Jurkat, Clone E6-1 (cell line): ENCODE data around the gene MAML3.

ENCODE experiments used
- DNase-seq: peaks from one replicate; pipeline ENCODE4 v3.0.0-alpha.2; 2011; ENCODE audit warnings: low read depth, low spot score
- H3K4me3 ChIP-seq: 2 replicates; pipeline ENCODE4 v1.5.1; 2011; ENCODE audit warnings: mild to moderate bottlenecking, low read length, control low read depth, moderate library complexity

MAML3 gene

DNA sequence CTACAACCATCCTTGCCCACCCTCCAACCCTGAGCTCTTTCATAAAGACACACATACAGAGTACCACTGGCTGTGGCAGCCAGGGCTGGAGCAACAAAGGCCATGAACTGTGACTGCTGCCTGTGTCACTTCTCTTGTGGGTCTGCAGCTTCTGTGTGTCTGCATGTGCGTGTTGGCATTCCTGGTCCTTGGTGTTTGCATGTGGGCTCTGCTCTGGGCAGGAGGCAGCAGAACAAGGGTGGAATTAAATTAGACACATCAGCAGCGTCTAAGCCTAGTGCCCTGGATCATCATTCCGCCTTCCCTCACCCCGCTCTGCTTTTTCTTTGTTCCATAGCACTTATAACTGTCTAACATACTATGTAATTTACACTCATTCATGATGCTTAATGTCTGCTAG is 330.6 kb downstream of the MAML3 start:
- H3K4me3 ChIP-seq = no peak overlapping the region
- no peak for DNase-seq

DNA sequence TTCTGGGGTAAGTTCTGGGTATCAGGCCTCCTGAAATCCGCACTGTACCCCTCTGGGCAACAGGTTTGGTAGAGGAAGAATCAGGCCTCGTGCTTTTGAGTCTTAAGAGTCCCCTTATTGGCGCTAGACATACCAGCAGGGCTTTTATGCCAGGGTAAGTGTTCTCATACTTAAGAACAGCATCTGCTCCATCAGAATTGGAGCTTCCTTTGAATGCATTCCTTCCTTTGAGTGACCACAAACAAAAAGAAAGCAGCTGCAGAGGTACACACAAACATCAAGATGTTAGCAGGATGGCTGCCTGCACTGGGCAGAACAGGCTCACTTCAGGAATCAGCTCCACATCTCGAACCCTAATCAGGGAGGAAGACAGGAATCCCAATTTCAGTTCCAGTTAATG is 331.6 kb downstream of the MAML3 start:
- no peak overlapping the region for H3K4me3 ChIP-seq
- DNase-seq = no peak

DNA sequence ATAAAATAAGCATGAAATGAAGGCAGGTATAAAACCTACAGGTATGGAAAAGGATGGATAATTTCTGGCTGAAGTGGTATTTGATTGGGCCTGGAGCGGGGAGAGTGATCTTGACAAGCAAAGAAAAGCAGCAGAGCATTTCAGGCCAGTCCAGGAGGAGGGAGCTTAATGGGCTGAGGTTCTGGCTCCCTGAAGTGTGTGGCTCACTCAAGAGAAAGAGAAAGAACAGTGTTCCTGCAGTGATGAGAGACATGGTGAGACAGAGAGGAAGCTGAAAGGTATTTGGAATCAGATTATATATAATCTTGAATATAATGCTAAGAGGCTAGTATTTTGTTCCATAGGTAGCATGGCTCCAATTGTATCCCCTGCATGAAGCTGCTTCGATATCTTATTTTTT is 334.9 kb downstream of the MAML3 start:
- H3K4me3 ChIP-seq = no peak overlapping the region
- no peak for DNase-seq

DNA sequence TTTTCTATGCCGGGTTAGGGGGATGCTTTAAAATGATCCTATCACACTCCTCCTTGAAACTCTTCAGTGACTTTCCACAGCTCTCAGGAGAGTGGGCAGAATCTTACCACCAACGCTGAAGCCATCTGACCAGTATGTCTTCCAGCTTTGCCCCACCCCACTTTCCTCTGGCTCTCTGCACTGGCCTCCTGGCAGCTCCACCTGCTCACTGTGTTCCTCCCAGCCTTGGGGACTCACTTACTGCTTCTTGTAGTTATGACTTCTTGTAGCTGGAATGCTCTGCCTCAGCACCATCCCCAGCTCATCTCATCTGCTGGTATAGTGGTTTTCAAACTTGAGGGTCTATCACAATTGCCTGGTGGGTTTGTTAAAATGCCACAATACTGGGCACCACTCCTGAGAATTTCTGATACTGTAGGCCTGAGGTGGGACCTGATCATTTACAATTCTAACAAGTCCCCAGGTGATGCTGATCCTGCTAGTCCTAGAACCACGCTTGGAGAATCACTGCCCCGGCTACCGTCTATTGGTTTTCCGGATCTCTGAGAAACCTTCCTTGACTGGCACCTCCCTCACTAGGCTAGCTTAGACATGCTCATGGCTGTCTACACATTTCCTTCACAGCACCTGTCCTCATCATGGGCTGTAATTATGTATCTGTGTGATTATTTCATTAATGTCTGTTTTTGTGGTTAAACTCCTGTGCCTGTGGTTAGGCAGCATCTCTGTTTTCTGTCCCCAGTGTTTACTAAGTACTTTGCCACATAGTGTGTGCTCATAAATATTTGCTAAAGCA is 336.1 kb downstream of the MAML3 start:
- DNase-seq = no peak
- no peak overlapping the region for H3K4me3 ChIP-seq

DNA sequence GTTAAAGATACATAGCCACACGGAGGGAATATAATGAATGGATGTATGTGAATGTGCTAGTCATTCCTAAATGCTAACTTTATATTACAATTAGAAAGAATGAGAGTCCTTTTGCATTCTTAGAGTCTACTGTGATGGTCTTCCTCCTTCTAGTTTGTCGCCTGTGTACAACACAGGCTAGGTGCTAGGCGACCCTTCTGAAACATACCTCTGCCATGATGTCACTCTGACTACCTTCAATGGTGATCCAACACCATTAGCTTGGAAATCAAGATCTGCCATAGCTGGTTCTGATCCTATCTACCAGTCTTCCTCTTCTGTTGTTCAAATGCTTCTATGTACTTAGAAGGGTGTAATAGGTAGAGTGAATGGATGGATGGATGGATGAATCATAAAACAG is 337.1 kb downstream of the MAML3 start:
- H3K4me3 ChIP-seq = no peak overlapping the region
- no peak for DNase-seq

DNA sequence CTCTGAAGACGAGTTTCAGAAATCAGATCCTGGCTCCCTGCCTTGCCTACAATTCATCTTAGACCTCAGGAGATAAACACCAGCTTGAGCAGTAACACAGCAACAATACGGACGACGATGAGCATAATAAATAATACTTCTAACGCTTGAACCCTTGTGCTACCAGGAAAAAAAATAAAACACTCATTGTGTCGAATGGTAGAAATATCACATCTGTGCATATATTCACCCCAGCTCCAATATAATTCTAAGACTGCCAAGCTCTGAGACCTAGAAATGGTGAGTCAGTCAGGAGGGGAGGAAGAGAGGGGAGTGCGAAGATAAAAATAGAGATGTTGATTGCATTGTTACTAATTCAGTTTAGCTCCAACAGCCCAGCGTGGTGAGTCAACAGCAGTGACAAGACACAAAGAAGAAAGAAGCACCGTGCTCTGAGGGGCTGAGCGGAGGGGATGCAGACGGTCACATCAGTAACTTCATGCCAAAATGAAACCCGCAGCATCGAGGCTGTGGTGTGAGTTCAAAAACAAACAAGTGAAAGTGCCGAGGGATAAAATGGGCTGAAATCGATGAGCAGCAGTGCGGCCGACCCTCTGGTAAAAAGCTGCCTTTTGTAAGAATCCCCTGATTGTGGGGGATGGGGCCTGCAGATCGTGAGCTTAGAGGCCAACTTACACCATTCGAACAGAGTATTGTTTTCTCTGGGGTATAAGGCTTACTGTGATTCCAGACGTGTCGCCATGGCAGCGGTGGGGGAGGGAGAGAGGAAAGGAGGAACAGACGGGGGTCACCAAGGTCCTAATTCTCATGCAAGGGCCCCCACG is 338.0 kb downstream of the MAML3 start:
- DNase-seq = no peak
- H3K4me3 ChIP-seq = no peak overlapping the region

DNA sequence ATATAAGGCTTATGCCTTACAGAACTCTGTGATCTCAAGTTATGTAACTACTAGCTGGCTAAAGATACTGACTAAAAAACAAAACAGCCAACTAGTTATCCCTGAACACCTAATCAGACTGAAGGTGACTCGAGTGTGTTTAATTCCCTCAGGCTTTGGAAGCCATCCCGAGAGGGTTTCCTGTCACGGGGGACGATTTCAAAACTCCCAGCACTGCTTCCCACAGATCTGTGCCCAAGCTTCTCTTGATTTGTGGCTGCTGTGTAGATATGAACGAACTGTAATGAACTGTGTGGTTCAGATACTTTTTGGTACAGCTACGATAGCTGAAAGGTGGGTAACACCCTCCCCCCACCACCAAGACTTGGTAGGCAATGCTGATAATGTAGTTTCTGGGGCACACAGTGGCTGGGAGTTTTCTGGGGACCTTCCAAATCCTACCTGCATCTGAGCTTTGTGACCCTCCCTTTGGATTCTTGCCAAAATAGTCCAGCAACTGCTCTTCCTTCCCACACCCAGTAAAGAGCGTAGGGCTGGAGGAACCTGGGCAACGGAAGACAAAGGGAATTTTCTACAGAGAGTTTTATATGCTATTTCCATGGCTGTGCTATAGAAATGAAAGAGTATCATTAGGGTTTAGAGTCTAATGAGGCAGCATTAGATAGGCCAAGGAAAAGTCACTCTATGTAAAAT is 339.5 kb downstream of the MAML3 start:
- no peak for DNase-seq

DNA sequence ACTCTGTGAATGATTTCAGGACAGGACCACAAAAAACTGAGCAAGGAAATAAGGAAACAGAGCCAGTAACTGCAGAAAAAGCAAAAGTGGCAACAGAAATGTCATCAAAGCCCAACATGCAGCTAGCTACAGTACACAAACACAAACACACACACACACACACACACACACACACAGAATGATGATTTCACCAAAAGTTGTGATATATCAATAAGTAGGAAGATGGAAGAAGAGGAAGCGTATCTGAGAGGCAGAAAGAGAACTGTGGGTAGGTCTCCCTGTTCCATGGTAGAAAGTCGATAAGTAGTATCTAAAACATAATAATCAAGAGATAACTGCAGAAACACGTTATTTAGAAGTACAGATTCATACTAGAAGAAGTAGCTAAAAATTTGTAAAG is 340.1 kb downstream of the MAML3 start:
- H3K4me3 ChIP-seq = no peak overlapping the region
- DNase-seq = no peak

More for the DNA sequence above, 339.5 kb downstream of the MAML3 start:
- no peak overlapping the region for H3K4me3 ChIP-seq

DNA sequence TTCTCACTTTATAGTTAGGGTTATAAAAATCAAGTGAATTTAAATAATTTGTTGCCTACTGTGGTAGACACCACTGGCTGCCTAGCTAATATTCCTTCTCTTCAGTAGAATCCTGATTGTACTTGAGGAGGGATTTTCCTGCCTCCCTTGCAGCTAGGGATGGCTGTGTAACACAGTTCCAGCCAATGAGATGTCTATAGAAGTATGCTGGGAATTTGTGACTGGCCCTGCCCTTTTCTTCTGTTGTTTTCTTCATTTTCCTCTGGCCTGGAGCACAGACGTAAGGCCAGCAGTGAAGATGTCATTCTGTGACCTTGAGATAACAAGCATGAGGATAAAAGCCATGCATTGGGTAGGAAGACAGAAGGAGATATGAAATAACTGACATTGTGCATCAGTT is 343.3 kb downstream of the MAML3 start:
- no peak overlapping the region for H3K4me3 ChIP-seq
- DNase-seq = no peak

DNA sequence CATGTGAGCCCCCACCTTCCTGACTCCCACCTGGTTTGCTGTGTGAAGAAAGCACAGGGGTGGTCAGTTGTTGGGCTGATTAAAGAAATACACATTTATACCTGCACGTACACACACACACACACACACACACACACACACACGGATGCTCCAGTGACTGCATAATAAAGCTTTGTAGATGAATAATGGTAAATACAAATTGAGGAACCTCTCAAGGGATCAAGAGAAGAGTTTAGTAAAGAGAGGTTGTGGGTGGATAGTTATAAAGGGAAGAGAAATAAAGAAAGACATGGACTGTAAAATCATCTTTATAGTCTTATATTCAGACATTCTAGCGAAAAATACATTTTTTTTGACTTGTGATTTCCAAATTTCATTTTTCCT is 344.2 kb downstream of the MAML3 start:
- no peak for DNase-seq
- H3K4me3 ChIP-seq = no peak overlapping the region

DNA sequence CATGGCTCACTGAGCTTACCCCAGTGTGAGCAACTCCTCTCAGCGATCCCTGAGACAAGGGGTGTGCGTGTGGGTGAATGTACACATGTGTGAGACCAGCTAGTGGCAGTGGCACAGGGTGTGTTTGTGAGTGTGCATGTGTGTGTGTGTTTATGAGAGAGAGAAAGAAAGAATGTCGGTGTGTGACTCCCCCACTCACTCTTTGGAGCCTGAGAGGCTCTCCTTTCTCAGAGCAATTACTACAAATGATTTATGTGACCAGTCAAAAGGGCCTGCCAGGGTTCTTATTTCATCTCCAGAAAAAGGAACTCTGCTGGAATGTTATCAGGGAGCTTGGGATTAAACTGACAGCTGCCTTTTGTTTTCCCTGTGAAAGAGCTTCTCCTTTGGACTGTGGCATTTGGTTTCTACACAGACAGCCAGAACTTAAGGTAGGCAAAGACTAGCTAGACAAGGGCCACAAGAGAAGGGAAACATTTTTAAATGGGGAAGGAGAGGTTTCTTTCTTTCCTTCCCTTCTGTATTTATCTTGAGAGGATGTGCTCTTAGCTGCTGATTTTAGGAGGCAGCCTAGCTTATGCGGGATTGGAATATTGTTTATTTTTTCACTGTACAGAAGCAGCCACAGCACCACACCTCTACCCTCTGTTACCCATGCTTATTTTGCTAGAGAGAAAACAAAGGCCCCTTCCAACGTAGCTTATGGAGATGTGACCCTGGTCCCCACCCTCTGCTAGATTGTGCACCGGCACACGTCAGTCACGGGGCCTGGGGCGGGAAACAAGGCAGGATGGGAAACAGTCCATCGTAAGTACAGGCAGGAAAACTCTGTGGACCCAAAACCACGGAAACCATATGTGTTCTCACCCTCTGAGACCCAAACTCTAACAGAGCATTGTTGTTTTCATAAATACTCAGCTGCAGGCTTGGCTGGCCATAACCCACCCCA is 344.9 kb downstream of the MAML3 start:
- H3K4me3 ChIP-seq = no peak overlapping the region
- no peak for DNase-seq

DNA sequence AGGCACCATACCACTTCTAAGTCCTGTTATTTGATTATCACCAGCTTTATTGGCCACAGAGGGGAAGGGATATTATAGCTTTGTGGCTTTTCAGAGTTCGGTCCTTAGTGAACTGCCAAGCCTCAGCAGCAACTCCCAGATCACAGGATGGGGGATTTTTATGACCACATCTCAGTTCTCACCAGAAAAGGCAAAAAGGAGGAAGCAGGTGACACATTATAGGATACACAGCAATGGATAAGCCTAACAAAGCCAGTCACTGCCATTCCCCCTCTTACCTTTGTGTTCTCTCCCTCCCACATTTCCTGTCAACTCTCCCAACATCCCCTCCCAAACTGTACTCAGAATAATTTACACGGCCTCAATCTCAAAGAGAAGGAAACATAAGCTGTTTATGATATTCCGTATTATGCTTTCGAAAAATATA is 345.6 kb downstream of the MAML3 start:
- no peak for DNase-seq

DNA sequence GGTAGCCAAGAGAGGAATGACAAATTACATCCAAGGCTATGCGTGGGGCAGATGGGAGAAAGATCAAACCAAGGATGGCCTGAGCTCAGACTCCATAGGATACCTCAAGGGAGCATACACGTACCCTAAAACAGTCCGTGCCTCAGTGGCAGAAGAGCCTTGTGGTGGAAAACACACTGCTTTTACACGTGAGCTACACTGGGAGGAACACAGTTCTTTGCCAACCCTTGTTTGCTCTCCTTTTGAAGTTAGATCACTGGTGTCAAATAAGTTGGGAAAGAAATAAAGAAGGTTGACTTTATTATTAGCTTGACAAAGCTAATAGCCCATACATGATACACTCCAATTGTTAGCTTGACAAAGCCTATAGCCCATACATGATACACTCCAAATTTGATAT is 346.5 kb downstream of the MAML3 start:
- no peak for DNase-seq
- no peak overlapping the region for H3K4me3 ChIP-seq

More for the DNA sequence above, 345.6 kb downstream of the MAML3 start:
- H3K4me3 ChIP-seq = no peak overlapping the region

DNA sequence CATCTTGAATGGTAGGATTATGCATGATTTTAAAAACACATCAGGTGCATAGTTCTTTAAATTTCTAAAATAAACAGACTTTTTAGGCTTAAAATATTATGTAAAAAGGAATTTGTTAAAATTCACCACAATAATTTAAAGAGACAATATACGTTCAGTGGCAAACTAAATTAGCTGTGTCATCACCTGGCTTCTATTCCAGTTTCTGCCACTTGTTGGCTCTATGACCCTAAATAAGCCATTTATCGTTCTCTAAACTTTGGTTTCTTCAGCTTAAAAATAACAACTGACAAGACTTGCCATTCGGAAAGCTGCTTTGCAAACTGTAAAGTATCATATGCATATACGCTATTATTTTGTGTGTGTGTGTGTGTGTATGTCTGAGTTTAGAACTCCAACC is 347.1 kb downstream of the MAML3 start:
- no peak overlapping the region for H3K4me3 ChIP-seq
- DNase-seq = no peak

DNA sequence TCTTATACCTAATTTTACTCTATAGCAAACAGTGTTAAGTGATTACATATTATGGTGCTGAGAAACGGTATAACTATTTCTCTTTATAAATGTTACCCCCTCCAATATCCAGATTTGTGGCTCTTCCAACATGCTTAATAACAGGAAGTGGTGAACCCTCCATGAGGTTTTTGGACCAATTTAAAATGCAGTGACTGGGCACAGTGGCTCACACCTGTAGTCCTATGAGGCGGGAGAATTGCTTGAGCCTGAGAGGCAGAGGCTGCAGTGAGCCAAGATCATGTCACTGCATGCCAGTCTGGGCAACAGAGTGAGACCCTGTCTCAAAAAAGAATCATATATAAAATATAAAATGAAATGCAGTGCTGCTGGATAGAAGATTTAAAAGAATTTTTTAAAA is 351.1 kb downstream of the MAML3 start:
- no peak for DNase-seq
- H3K4me3 ChIP-seq = no peak overlapping the region

DNA sequence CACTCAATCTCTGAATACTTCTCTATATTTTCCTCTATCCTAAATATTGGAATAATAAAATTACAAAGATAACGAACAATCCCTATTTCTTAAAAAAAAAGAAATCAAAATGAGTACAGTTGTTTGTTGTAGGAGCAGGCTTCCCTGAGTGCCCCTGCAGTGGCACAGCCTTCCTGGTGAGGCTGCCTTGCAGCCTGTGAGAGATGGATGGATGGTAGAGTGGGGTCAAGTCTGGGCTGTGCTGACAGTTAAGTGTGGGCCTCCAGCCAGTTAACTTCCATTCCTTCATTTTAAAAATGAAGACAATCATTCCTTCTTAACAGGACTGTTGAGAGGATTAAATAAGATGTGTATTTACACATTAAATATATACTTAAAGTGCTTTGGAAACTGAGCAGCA is 351.5 kb downstream of the MAML3 start:
- H3K4me3 ChIP-seq = no peak overlapping the region
- no peak for DNase-seq

DNA sequence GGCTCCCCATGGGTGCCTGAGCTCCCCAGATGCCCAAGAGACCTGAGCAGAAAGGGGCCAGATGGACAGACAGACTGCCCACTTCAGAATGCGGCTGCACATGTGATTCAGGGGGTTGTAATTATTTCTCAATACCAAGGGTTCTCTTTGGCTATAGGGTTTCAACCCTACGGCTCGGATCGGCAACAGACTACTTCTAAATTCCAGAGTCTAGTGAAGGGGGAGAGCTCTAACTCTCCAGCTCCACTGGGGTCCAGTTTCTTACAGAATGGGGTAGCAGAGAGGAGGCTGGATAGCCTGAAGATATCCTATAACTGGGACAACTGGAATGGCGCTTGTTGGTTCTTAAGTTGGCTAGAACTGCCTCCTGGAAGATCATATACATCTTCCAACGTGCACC is 352.1 kb downstream of the MAML3 start:
- no peak for DNase-seq
- no peak overlapping the region for H3K4me3 ChIP-seq

DNA sequence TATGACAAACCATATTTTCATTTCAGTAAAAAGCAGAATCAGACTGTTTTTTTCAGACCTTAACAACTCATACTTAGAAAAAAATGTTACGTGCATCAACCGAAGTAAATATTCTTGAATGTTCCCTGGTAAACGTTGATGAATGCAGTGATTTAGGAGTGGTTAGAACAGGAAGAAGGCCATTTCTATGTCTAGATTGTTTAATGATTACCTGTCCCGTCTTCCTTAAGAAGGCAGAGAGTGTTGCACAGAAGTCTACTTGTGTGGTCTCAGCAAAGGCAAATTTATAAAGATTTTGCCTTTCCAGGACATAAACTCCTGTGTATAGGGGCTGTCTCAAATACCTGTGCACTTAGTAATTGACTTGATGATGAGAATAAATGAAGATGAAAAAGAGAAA is 353.9 kb downstream of the MAML3 start:
- H3K4me3 ChIP-seq = no peak overlapping the region
- no peak for DNase-seq

DNA sequence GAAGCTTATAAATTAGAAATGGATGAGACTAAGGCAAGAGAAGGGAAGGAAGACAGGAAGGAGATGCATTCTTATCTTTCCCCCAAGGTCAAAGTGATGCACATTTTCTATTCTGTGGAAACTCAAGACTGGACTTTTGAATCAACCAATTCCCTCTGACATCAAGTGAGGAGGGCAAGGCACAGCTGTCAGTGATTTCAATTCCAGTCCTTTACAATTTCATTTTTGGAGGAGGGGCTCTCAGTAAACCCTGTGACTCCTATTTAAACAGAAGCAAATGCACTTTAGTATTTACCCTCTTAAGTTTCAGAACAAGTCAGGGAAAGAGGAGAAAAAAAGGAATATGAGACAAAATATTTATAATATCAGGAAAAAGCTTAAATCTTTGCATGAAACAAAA is 354.4 kb downstream of the MAML3 start:
- H3K4me3 ChIP-seq = no peak overlapping the region
- no peak for DNase-seq
